GM08714 (cell line): Measurements from ENCODE around the gene KCNK3.
"Not testable (repeated sequence)": the region's sequence is repeated elsewhere in the genome, so short reads cannot be mapped to it uniquely, and the experiment has no call there.

Experiments
- H3K4me3 ChIP-seq: fragments of 200-500 bp; sonication (Bioruptor generic); 2 replicates; pipeline ENCODE4 v1.5.1; 2014; ENCODE audit warnings: mild to moderate bottlenecking, low read length, inconsistent platforms
- ZNF274 ChIP-seq: IDR thresholded peaks from 2 replicates; pipeline ENCODE4 v1.6.1; 2012; ENCODE audit warnings: mild to moderate bottlenecking, low read depth, low read length

KCNK3 gene

DNA sequence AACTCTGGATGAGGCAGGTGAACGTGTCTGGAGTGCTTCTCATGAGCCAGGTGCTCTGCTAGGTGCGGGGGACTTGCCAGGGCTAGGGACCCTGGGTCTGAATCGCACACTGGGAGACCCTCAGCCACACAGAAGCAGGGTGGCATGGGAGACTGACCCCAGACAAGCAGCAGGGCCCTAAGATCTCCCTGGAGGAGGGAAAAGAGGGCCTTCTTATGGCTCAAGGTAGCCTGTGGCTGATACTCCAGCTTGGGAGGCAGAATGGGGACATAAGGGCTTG, 38.5 kb upstream of the KCNK3 start:
- no peak overlapping the region for H3K4me3 ChIP-seq
- no peak for TF ChIP-seq ZNF274

DNA sequence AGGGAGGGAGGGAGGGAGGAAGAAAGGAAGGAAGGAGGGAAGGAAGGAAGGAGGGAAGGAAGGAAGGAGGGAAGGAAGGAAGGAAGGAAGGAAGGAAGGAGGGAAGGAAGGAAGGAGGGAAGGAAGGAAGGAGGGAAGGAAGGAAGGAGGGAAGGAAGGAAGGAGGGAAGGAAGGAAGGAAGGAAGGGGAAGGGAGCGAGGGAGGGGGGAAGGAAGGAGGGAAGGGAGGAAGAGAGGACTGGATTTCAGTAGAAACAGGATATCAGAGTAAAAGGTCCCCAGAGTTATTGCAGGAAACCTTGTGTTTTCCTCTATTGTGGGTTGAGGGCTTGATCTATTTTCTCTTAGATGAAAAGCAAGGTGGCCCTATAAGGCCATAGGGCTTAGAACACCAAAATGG, 37.4 kb upstream of the KCNK3 start:
- not testable (repeated sequence) for H3K4me3 ChIP-seq

DNA sequence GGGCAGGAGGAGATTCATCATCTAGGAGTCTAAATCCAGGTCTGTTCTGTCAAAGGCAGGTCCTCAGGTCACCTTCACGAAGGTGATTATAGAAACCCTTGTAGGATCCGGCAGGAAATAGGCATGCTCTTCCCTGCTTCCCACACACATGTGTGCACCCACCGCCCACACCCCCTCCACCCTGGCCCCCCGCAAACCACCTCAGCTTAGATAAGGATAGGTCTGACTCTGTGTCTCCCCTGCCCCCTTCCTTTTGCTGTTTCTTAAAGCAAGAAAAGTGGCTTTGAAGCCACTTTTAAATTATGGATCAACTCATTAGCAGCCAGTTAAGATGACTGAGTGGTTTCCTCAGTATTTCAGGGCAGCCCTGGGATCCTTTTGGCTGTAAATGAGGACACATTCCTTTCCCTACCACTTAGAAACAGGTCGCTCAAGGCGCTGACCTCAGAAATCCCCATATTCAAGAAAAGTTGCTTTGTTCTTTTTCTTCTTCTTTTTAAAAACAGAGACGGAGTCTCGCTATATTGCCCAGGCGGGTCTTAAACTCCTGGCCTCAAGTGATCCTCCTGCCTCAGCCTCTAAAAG, 36.8 kb upstream of the KCNK3 start:
- no peak overlapping the region for H3K4me3 ChIP-seq
- no peak for TF ChIP-seq ZNF274

DNA sequence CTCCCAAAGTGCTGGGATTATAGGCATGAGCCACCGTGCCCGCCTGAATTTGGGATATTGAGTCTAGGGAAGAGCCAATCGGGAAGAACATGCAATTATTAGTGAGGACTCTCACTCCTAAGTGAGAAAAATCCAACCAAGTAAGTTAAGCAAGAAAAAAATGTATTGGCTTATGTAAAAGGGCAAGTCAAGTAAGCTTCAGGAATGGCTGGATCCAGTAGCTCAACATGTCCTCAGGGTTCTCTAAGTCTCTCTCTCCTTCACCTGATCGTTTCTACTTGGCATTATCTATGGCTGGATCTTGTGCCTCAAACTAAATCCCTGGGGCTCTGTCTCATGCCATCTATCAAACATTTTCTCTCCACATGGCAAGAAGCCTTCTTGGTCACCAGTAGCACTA, 35.3 kb upstream of the KCNK3 start:
- no peak for TF ChIP-seq ZNF274

DNA sequence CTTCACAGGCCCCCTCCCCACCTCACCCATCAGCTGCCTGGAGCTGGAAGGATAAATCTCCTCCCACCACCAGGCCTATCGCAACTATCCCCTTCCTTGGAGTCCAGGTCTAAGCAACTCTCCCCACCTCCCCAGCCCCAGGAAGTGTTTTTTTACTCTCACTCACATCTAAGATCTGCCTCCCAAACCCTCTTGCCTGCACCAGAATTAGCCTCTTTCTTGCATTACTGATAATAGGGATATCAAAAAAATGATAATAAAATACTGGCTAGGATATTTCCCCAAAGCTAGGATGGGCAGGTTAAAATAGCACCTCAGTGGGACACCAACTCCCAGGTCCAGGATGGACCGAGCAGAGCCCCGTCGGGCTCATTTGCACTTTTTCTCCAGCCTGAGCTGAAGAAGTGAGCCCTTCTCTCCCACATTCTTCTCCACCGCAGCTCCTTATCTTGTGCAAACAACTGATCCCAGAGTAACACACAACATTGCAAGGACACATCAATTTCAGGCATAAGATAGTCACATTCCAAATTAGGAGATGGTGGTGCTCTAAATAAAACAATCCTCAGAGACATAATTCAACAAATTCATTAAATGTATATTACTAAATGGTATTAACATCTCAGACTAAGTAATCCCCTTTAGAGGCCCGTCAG, 33.7 kb upstream of the KCNK3 start:
- TF ChIP-seq ZNF274, result no peak
- no peak overlapping the region for H3K4me3 ChIP-seq

More for the DNA sequence above, 35.3 kb upstream of the KCNK3 start:
- H3K4me3 ChIP-seq, result no peak overlapping the region

DNA sequence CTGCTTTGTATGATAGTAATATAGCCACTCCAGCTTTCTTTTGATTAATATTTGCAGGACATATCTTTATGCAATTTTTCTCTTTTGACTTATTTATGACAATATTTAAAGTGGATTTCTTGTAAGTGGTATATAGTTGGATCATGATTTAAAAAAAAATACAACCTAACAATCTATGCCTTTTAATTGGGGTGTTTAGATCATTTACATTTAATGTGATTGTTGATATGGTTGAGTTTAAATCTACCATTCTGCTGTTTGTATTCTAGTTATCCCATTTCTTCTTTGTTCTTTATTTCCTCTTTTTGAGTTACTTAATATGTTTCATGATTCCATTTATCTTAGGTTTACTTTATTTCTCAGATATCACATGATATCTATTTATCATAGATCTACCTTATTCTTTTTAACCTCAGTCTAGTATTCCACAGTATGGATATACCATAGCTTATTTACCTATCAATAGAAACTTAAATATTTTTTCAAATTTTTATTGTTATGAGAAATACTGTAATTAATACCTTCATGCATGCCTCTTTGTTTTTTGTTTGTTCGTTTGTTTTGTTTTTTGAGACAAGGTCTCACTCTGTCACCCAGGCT, 32.1 kb upstream of the KCNK3 start:
- no peak overlapping the region for H3K4me3 ChIP-seq
- TF ChIP-seq ZNF274, result no peak

DNA sequence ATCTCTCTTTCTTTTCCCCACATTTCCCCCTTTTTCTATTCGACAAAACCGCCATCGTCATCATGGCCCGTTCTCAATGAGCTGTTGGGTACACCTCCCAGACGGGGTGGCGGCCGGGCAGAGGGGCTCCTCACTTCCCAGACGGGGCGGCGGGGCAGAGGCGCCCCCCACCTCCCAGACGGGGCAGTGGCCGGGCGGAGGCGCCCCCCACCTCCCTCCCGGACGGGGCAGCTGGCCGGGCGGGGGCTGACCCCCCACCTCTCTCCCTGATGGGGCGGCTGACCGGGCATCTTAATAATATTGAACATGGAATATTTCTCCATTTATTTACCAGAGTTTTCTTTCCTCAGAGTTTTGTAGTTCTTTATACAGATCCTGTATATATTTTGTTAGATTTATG, 27.2 kb upstream of the KCNK3 start:
- not testable (repeated sequence) for H3K4me3 ChIP-seq

DNA sequence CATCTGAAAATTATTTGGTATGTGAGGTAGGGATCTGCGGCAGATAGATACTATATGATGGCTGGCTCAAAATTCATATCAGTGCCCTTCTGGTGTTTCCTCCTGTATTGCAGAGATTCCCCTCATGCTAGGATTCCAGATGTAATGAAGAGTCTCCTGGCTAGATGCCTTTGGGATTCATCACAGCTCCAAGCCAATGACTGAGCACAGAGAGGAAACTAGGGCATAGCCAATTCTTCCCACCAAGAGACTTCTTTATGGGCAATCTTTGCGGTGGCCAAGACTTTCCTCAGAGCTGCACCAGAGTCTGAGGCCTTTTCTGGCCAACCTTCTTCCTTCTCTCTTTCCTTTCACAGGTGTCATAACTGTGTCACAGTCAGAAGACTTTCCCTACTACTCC, 25.9 kb upstream of the KCNK3 start:
- H3K4me3 ChIP-seq, result no peak overlapping the region
- no peak for TF ChIP-seq ZNF274

DNA sequence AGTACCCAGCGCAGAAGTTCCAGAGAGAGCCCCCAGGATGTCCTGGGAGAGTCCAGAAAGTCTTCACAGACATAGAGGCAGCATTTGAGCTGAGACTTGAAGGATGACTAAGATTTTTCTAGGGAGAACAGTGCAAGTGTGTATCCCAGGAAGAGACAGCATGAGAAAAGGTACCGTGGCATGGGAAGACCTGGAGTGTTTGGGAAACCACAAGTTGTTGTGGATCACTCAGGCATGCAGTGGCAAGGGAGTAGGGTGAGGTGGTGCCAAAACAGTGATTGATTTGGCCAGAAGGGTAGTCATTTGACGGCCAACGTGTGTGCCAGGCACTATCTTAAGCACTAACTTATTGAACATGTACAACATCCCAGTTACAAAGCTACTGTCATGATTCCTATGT, 24.5 kb upstream of the KCNK3 start:
- no peak for TF ChIP-seq ZNF274
- no peak overlapping the region for H3K4me3 ChIP-seq

DNA sequence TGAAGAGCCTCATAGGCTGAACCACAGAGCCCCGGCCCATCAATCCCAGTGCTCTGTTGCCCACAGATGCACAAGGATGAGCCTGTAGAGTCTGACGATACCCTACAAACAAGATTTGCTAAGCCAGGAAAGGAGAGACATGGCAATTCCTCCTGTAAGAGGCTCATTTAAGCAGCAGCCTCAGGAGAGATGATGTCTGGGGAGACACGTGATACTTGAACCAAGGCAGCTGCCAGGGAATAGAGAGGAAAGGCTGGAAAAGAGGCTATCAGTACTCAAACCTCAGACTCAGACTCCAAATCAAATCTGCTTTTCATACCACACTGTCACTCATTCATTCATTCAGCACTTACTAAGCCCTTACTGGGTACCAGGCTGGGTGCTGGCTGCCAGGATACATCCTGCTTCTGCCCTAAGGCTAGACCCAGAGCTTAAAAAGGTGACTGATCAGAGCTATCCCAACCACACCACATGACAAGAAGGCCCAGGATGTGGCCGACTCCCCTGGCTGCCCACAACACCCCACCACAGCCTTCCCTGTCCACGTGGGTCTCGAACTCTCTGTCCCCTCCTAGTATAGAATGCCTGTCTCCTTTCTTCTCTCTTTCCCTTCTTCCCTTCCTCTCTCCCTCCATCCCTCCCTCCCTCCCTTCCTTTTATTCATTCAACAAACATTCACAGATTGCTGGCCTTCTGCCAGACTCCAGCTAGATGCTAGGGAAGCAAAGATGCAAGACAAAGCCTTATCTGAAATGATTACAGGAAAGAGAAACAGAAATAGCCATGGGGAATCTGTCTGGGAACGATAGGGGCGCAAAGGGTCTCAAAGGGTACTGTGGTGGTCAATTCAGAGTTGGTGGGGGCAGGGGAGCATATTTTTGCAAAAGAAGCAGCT, 23.4 kb upstream of the KCNK3 start:
- no peak for TF ChIP-seq ZNF274

DNA sequence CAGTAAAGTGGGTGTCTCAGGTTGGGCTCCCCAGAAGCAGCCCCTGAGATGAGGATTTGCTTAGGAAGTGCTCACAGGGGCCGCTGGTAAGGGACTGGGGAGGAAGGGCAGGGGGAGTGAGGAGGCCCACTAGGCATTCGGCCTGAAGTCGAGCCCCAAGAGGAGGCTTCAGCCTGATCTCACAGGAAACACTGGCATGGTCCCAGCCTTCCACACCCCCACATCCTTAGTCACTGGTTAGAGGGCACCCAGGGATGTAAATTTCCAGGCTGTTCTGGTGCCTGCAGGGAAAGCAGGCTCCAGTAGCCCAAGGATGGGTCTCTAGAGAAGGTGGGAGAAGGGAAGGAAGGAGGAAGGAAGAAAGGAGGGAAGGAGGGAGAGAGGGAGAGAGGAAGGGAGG, 22.4 kb upstream of the KCNK3 start:
- no peak overlapping the region for H3K4me3 ChIP-seq
- no peak for TF ChIP-seq ZNF274

More for the DNA sequence above, 23.4 kb upstream of the KCNK3 start:
- no peak overlapping the region for H3K4me3 ChIP-seq

DNA sequence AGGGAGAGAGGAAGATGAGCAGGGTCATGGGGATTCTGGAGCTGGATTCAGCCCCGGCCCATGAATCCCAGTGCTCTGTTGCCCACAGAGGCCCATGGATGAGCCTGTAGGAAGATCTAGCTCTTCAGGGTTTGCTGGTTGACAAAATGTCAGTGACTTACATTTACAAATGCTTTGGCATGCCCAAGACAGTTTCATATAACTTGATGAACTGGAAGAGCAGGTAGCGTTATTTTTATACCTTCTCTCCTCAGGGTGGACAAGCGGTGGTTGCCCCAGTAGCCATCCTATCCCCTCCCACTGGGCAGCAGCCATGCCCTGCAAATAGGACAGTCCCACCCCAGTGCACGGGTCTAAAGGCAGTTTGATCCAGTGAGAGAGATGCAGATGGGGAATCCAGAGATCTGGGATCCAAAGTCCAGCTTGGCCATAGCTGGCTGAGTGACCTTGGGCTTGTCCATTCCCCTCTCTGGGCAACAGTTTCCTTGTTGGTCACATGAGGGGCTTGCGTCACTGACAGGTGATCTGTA, 21.5 kb upstream of the KCNK3 start:
- no peak for TF ChIP-seq ZNF274
- H3K4me3 ChIP-seq, result no peak overlapping the region

DNA sequence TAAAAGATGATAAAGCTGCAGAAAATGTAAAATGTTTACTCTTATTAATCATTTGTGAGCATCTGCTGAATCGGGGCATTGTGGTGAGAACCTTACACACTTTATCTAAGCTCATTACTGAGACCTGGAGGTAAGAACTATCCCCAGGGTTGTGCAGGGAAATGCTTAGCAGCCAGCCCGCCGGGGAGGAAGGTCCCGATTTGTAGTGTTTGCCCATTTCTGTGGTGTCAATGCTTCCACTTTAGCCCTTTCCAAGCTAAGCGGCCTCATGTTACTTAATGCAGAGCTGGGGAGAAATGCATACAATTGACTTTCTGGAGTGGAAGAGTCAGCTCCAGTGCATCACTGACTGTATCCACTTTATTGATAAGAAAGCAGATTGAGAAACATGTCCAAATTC, 20.8 kb upstream of the KCNK3 start:
- H3K4me3 ChIP-seq, result no peak overlapping the region

DNA sequence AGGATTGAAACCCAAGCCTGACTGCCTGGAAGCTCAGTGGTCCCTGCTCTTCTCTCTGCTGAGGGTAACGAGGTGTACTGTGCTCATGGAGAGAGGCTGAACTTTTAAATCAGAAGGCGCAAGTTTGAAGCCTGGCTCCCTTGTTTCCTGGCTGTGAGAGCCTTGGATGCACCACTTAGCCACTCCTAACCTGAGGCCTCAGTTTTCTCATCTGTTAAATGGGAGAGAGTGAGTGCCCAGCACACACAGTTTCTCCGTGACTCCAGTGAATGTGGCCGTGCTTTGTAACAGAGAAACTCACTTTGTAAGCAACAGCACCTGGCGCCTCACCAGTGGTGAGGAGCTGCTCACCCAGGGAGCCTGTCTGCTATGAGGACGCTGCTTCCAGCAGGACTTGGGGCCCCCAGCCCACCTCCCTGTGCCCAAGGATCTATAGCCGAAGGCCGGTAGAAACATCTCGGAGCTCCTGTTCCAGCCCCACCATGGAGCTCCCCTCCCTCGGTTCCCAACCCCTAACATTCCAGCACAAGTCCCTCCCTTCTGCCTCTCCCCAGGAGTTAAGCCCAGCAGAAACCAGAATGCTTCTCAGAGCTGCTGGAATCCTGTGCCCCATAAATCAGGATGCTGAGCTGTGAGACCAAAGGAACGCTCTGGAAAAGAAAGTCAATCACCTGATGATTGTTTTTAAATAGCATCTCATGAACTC, 20.3 kb upstream of the KCNK3 start:
- H3K4me3 ChIP-seq, result no peak overlapping the region
- no peak for TF ChIP-seq ZNF274

More for the DNA sequence above, 20.8 kb upstream of the KCNK3 start:
- TF ChIP-seq ZNF274, result no peak
